Mesodermal cell (in vitro differentiated cells): ENCODE results near the gene MADCAM1.

ENCODE experiments used
- H3K27ac ChIP-seq: 2 replicates; pipeline ENCODE4 v1.7.0; 2013; ENCODE audit warnings: mild to moderate bottlenecking, low read depth, low read length, moderate library complexity; ENCODE audit not compliant: severe bottlenecking
- H3K36me3 ChIP-seq: 2 replicates; pipeline ENCODE4 v1.7.1; 2013; ENCODE audit warnings: mild to moderate bottlenecking, low read length, moderate library complexity; ENCODE audit not compliant: control insufficient read depth, insufficient read depth
- H3K4me1 ChIP-seq: one replicate; pipeline ENCODE4 v1.7.1; 2013; ENCODE audit warnings: mild to moderate bottlenecking, low read length; ENCODE audit not compliant: insufficient read depth, control insufficient read depth, poor library complexity, severe bottlenecking
- H3K4me3 ChIP-seq: 2 replicates; pipeline ENCODE4 v1.7.0; 2013; ENCODE audit warnings: low read length, control low read depth, mild to moderate bottlenecking; ENCODE audit not compliant: insufficient read depth, poor library complexity, severe bottlenecking; ENCODE audit errors: extremely low read depth
- H3K9me3 ChIP-seq: 2 replicates; pipeline ENCODE4 v1.7.1; 2013; ENCODE audit warnings: mild to moderate bottlenecking, low read length, moderate library complexity; ENCODE audit not compliant: control insufficient read depth
- WGBS, 2 experiments: methylation state at CpG; one replicate each; pipeline ENCODE4 v1.1.5; 2013; ENCODE audit warnings: missing lambda C conversion rate in 2 of 2; ENCODE audit not compliant: insufficient coverage in 2 of 2; 5-methylcytosine and 5-hydroxymethylcytosine counted together

MADCAM1 gene

DNA sequence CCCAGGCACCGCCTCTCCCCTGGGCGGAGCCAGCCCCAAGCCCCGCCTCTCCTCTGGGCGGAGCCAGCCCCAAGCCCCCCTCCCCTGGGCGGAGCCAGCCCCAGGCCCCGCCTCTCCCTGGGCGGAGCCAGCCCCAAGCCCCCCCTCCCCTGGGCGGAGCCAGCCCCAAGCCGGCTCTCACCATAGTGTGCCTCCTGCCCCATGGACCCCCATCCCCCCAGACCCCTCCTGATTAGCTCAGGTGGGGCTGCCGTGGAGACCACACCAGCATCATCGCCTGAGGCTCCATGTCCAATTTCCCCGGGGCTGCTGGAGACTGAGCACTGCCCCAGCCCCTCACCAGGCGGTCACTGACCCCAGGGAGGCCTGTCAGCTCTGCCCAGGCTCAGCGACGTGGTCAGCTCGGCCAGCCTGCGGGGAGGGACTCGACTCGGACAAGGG lies 4.2 kb upstream of the MADCAM1 start:
- 90 to 93% methylated on average over 3 to 10 of the region's 19 CpGs for WGBS, 2 experiments
- H3K36me3 ChIP-seq: no peaks in the 10 kb centered on the region
- H3K4me3 ChIP-seq: no peak overlapping the region
- H3K9me3 ChIP-seq: no peaks in the 10 kb centered on the region
- H3K4me1 ChIP-seq: peaks cover 7% of the 10 kb centered on the region
- H3K27ac ChIP-seq: no peak overlapping the region

DNA sequence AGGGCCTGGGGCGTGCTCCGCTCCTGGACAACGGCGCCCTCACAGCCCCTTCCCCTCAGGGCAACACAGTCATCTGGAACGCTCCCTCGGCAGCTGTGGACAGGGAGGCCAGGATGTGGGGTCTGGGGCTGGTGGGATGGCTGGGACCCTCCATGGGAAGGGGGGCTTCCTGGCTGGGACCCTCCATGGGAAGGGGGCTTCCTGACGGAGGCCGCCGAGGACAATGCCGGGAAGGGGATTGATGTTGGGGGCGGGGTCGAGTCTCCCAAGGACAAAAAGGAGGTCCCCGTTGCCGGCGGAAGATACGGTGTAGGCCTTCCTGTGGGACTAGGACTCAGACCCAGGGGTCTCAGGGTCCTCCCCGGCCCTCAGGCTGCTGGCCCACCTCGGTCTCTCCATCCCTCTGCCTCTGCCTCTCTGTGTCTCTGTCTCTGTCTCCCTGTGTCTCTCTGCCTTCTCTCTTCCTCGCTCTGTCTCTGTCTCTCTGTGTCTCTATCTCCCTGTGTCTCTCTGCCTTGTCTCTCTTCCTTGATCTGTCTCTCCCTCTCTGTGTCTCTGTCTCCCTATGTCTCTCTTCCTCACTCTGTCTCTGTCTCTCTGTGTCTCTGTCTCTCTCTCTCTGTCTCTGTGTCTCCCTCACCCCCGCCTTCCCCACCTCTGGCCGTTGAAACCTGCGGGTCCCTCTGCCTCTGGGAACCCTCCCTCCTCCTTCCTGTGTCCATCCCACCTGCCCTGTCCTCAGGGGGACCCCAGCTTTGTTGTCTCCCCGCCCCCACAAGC lies 2.7 kb upstream of the MADCAM1 start:
- no peaks in the 10 kb centered on the region for H3K9me3 ChIP-seq
- WGBS, 2 experiments: 92% methylated on average over 19 to 20 of the region's 23 CpGs
- no peak overlapping the region for H3K27ac ChIP-seq
- no peak overlapping the region for H3K4me3 ChIP-seq
- no peaks in the 10 kb centered on the region for H3K36me3 ChIP-seq
- H3K4me1 ChIP-seq: peaks cover 3% of the 10 kb centered on the region

DNA sequence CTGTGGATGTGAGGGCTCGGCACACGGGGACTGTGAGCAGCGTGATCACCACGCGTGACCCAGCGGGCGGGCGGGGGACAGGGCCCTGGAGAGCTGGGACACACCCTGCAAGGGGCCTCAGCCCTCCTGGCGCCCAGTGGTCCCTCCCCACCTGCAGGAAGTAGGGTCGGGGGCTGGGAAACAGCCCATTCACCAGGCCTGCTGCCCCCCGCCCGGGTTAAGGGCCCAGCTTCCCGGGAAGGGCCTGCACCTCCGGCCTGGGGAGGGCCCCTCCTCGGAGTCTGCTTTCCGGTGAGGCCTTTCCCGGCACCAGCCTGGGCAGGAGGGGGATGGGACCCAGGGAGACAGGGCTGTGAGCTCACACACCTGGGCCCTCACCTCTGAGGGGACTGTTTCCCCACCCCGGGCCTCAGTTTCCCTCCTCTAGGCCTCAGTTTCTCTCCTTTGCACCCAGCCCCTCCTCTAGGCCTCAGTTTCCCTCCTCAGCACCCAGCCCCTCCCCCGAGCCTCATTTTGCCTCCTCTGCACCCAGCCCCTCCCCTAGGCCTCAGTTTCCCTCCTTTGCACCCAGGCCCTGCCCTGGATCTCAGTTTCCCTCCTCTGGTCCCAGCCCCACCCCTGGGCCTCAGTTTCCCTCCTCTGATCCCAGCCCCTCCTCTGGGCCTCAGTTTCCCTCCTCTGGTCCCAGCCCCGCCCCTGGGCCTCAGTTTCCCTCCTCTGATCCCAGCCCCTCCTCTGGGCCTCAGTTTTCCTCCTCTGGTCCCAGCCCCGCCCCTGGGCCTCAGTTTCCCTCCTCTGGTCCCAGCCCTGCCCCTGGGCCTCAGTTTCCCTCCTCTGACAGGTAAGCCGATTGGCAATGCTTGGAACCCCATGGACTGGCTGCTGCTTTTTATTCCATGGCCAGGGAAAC lies 1.9 kb upstream of the MADCAM1 start:
- Histone ChIP-seq H3K36me3 (no peaks in the 10 kb centered on the region), H3K4me3 (no peak overlapping the region), H3K9me3 (no peaks in the 10 kb centered on the region), H3K27ac (no peak overlapping the region), H3K4me1 (peaks cover 3% of the 10 kb centered on the region)
- WGBS, 2 experiments: 77 to 82% methylated on average over 17 to 20 of the region's 22 CpGs

- WGBS, 2 experiments: 81 to 87% methylated on average over 7 to 9 of the region's 10 CpGs
- no peaks in the 10 kb centered on the region for H3K36me3 ChIP-seq
- H3K27ac ChIP-seq: no peak overlapping the region
- no peaks in the 10 kb centered on the region for H3K9me3 ChIP-seq
- H3K4me1 ChIP-seq: peaks cover 2% of the 10 kb centered on the region
- no peak overlapping the region for H3K4me3 ChIP-seq
These were observed 1.2 kb upstream of the MADCAM1 start for GRCh38 chr19:495081-495401.

GRCh38 chr19:495402-496111 lies 729 bp upstream of the MADCAM1 start:
- Histone ChIP-seq H3K9me3 (no peaks in the 10 kb centered on the region), H3K4me3 (no peak overlapping the region), H3K4me1 (no peaks in the 10 kb centered on the region), H3K27ac (no peak overlapping the region), H3K36me3 (no peaks in the 10 kb centered on the region)
- 42 to 44% methylated on average over 25 to 32 of the region's 32 CpGs for WGBS, 2 experiments

DNA sequence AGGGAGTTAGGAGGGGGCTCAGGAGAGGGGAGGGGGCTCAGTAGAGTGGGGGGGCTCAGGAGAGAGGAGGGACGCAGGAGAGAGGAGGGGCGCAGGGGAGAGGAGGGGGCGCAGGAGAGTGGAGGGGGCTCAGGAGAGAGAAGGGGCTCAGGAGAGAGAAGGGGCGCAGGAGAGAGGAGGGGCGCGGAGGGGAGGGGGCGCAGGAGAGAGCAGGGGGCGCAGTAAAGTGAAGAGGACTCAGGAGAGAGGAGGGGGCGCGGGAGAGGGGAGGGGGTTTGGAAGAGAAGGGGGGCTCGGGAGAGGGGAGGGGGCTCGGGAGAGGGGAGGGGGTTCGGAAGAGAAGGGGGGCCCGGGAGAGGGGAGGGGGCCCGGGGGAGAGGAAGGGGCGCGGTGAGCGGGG lies 700 bp downstream of the MADCAM1 start:
- Histone ChIP-seq H3K27ac (no peak overlapping the region), H3K4me3 (no peak overlapping the region)
- WGBS, 2 experiments: 6 to 44% methylated on average over 2 to 3 of the region's 18 CpGs

GRCh38 chr19:497491-497868 lies 1.2 kb downstream of the MADCAM1 start:
- Histone ChIP-seq H3K27ac (no peak overlapping the region), H3K36me3 (no peaks in the 10 kb centered on the region), H3K9me3 (no peaks in the 10 kb centered on the region), H3K4me1 (no peaks in the 10 kb centered on the region), H3K4me3 (no peak overlapping the region)
- WGBS, 2 experiments: 0 to 5% methylated on average over 24 to 35 of the region's 36 CpGs

More for the DNA sequence above, 700 bp downstream of the MADCAM1 start:
- Histone ChIP-seq H3K36me3 (no peaks in the 10 kb centered on the region), H3K4me1 (no peaks in the 10 kb centered on the region), H3K9me3 (no peaks in the 10 kb centered on the region)

DNA sequence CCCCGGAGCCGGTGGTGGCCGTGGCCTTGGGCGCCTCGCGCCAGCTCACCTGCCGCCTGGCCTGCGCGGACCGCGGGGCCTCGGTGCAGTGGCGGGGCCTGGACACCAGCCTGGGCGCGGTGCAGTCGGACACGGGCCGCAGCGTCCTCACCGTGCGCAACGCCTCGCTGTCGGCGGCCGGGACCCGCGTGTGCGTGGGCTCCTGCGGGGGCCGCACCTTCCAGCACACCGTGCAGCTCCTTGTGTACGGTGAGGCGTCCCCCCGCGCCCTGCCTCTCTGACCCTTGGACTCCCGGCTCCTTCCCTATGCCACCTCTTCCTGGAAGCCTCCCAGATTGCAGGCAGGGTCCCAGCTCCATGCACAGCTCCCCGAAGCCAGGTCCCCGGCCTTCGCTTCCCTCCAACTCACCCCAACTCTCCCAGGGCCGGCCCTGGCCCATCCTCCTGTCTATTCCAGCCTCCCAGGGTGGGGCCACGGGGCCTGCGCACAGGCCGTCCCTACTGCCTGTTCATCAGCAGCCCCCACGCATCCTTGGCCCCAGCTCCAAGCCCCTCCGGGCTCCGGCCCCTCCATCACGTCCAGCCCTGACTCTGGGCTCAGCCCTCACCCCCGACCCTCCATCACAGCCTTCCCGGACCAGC lies 1.7 kb downstream of the MADCAM1 start:
- no peaks in the 10 kb centered on the region for H3K9me3 ChIP-seq
- 13 to 17% methylated on average over 22 to 38 of the region's 50 CpGs for WGBS, 2 experiments
- no peak overlapping the region for H3K4me3 ChIP-seq
- no peaks in the 10 kb centered on the region for H3K36me3 ChIP-seq
- no peak overlapping the region for H3K27ac ChIP-seq
- H3K4me1 ChIP-seq: no peaks in the 10 kb centered on the region

GRCh38 chr19:498511-498891 lies 2.2 kb downstream of the MADCAM1 start:
- Histone ChIP-seq H3K4me1 (no peaks in the 10 kb centered on the region), H3K27ac (no peak overlapping the region), H3K4me3 (no peak overlapping the region), H3K36me3 (no peaks in the 10 kb centered on the region), H3K9me3 (no peaks in the 10 kb centered on the region)
- 50 to 58% methylated on average over 11 to 21 of the region's 26 CpGs for WGBS, 2 experiments

DNA sequence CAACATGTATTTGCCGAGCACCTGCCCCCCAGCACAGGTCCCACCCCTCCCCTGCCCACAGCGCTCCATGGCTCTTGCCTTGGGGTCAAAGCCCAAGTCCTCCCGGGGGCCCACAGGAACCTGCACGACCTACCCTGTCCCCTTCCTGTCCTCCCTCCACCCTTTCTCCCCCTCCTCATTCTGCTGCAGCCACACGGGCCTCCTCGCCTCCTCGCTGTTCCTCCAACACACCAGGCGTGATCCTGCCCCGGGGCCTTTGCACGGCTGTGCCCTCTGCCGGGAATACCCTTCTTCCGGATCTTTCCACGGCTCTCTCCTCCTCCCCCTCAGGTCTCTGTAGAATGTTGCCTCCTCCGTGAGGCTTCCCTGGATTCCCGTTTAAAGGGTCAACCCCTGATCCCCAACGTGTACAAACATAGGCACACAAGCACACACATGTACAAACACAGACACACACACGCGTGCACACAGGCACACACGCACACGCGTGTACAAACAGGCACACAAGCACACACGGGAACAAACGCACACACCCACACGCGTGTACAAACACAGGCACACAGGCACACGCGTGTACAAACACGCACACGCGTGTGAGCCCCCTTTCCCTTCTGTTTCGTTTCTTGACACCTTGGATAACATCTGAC lies 2.8 kb downstream of the MADCAM1 start:
- Histone ChIP-seq H3K36me3 (no peaks in the 10 kb centered on the region), H3K4me1 (no peaks in the 10 kb centered on the region), H3K9me3 (no peaks in the 10 kb centered on the region), H3K27ac (no peak overlapping the region), H3K4me3 (no peak overlapping the region)
- WGBS, 2 experiments: 80% methylated on average over 30 of the region's 31 CpGs
